Thymus (tissue), 11 donors: Measurements from ENCODE around the gene IQCM. TPM values are rescaled to one million over a fixed set of nuclear protein-coding genes. Genes with fewer than 3 reads are reported as not detected.

ENCODE experiments used
- DNase-seq, 9 donors: peaks; one replicate each; pipeline ENCODE4 v3.0.0-alpha.2; 2013; ENCODE audit warnings: low spot score in 9 of 9, low read depth in 6 of 9, missing footprints in 1 of 9
- H3K27ac ChIP-seq, 2 donors: one replicate each; pipeline ENCODE4 v1.5.1; 2013; ENCODE audit warnings: control low read depth in 1 of 2, low read depth in 1 of 2, low read length in 1 of 2, mild to moderate bottlenecking in 1 of 2, moderate library complexity in 1 of 2
- H3K27me3 ChIP-seq, 2 donors: one replicate each; pipeline ENCODE4 v1.5.1; 2013; ENCODE audit warnings: low read length in 1 of 2; ENCODE audit not compliant: control insufficient read depth in 2 of 2, insufficient read depth in 1 of 2
- H3K36me3 ChIP-seq, 2 donors: one replicate each; pipeline ENCODE4 v1.5.1; 2013; ENCODE audit warnings: low read length in 1 of 2, mild to moderate bottlenecking in 1 of 2, moderate library complexity in 1 of 2; ENCODE audit not compliant: control insufficient read depth in 2 of 2, insufficient read depth in 2 of 2
- H3K4me1 ChIP-seq, 2 donors: one replicate each; pipeline ENCODE4 v1.5.1; 2013; ENCODE audit warnings: low read length in 2 of 2; ENCODE audit not compliant: control insufficient read depth in 2 of 2, insufficient read depth in 2 of 2
- H3K4me3 ChIP-seq, 2 donors: one replicate each; pipeline ENCODE4 v1.5.1; 2013; ENCODE audit warnings: low read length in 2 of 2, control low read depth in 1 of 2, mild to moderate bottlenecking in 1 of 2
- H3K9me3 ChIP-seq, 2 donors: one replicate each; pipeline ENCODE4 v1.5.1; 2013; ENCODE audit warnings: low read length in 1 of 2, mild to moderate bottlenecking in 1 of 2; ENCODE audit not compliant: control insufficient read depth in 2 of 2, insufficient read depth in 1 of 2
- WGBS: extraction: QIAGEN DNeasy Blood & Tissue Kit; methylation state at CpG from one replicate; pipeline ENCODE4 v1.1.7; 2013; 5-methylcytosine and 5-hydroxymethylcytosine counted together
- polyA plus RNA-seq: library from polyadenylated mRNA; stranded (reverse); fragments of 200-250 nt; gene quantifications from one replicate; pipeline ENCODE4 v1.2.3, GENCODE V29; 2013
- total RNA-seq: library from RNA; stranded (reverse); fragments of 120-200 nt; gene quantifications from one replicate; pipeline ENCODE4 v1.2.4, GENCODE V29; 2013
- donor health status: healthy.

IQCM gene
- total and polyA plus RNA-seq, 2 donors: 0.02 TPM; not detected in 1

DNA sequence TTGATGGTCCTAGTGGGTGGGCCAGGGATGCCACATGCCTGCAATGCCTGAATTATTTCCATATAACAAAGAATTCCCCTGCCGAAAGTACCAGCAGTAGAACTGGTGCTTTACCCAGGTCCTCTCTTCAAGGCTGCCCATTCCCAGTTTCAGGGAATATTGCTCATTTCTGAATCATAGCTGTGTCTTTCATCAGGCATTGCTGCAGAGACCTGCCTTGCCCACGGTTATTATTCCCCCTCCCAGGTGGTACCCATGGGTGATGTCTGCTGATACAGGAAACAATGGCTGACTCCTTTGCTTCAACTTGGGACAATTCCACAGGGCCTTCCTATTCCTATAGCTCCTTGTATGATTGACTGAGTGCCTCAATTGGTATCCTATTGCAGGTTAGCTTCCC is 9.7 kb upstream of the IQCM start:
- H3K4me3 ChIP-seq: no peak overlapping the region
- no peak for DNase-seq
- WGBS: 90% methylated on average over 2 of the region's 2 CpGs
- no peak overlapping the region for H3K27ac ChIP-seq
- H3K36me3 ChIP-seq: no peaks in the 10 kb centered on the region
- H3K27me3 ChIP-seq: no peaks in the 10 kb centered on the region
- no peaks in the 10 kb centered on the region for H3K9me3 ChIP-seq
- no peaks in the 10 kb centered on the region for H3K4me1 ChIP-seq

DNA sequence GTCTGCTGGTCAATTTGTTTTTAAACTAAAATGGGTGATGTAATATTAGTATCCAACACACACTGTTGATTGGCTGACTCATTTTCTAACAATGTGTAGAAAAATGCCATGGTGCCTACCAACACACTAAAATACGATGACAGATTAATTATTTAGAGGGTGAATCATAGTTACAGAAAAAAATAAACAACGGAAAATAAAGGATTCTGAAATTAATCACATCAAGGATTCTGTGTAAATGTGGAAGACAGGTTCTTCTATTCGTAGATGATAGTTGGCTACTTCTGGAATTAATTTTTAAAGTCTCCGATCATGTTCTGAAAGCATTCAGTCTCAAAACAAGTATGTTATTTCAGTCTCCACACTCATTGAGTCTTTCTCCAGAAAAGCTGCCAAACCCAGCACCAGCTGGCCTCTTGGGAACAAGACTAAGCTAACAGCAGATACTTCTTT is 8.2 kb upstream of the IQCM start:
- Histone ChIP-seq H3K27ac (no peak overlapping the region), H3K4me3 (no peak overlapping the region), H3K9me3 (no peaks in the 10 kb centered on the region), H3K36me3 (no peaks in the 10 kb centered on the region), H3K27me3 (no peaks in the 10 kb centered on the region), H3K4me1 (no peaks in the 10 kb centered on the region)
- 92% methylated on average over 4 of the region's 4 CpGs for WGBS
- no peak for DNase-seq

DNA sequence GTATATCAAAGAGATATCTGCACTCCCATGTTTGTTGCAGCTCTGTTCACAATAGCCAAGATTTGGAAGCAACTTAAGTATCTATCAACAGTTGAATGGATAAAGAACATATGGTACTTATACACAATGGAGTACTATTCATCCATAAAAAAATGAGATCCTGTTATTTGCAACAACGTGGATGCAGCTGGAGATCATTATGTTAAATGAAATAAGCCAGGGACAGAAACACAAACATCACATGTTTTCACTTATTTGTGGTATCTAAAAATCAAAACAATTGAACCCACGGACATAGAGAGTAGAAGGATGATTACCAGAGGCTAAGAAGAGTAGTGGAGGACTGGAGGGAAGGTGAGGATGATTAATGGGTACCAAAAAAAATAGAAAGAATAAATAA is 14.2 kb downstream of the IQCM start:
- Histone ChIP-seq H3K4me3 (no peak overlapping the region), H3K9me3 (peaks cover 0 to 2% of the 10 kb centered on the region in 2 donors), H3K4me1 (no peaks in the 10 kb centered on the region), H3K27me3 (no peaks in the 10 kb centered on the region), H3K27ac (no peak overlapping the region), H3K36me3 (no peaks in the 10 kb centered on the region)
- 69% methylated on average over 2 of the region's 2 CpGs for WGBS
- no peak for DNase-seq

DNA sequence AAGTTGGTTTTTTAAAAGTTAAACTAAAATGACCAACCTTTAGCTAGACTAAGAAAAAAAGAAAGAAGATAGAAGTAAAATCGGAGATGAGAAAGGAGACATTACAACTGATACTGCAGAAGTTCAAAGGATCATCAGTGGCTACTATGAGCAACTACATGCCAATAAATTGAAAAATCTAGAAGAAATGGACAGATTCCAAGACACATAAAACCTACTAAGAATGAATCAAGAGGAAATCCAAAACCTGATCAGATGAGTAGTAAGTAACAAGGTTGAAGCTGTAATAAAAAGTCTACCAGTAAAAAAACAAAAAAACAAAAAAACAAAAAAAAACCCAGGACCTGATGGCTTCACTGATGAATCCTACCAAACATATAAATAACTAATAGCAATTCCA is 16.1 kb downstream of the IQCM start:
- peaks cover 0 to 2% of the 10 kb centered on the region in 2 donors for H3K9me3 ChIP-seq
- H3K4me1 ChIP-seq: no peaks in the 10 kb centered on the region
- H3K36me3 ChIP-seq: no peaks in the 10 kb centered on the region
- 90% methylated on average over 1 of the region's 1 CpG for WGBS
- H3K27ac ChIP-seq: no peak overlapping the region
- no peaks in the 10 kb centered on the region for H3K27me3 ChIP-seq
- no peak overlapping the region for H3K4me3 ChIP-seq
- no peak for DNase-seq

DNA sequence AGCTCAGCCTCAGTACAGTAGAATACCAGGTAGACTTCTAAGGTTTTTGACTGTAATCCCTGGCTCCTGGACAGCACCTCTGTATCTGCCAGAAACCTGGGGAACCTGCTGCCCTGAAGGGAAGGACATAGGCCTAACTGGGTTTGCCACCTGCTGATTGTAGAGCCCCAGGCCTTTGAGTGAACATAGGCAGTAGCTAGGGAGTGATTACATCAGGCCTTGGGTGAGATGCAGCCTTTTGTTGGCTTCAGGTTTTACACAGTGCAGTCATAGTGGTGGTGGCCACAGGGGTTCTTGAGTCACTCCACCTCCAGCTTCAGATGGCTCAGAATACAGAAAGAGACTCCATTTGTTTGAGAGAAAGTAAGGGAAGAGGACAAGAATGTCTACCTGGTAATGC is 19.3 kb downstream of the IQCM start:
- no peaks in the 10 kb centered on the region for H3K36me3 ChIP-seq
- no peaks in the 10 kb centered on the region for H3K27me3 ChIP-seq
- no peaks in the 10 kb centered on the region for H3K9me3 ChIP-seq
- H3K4me1 ChIP-seq: no peaks in the 10 kb centered on the region
- no peak overlapping the region for H3K27ac ChIP-seq
- no peak overlapping the region for H3K4me3 ChIP-seq
- DNase-seq: no peak

DNA sequence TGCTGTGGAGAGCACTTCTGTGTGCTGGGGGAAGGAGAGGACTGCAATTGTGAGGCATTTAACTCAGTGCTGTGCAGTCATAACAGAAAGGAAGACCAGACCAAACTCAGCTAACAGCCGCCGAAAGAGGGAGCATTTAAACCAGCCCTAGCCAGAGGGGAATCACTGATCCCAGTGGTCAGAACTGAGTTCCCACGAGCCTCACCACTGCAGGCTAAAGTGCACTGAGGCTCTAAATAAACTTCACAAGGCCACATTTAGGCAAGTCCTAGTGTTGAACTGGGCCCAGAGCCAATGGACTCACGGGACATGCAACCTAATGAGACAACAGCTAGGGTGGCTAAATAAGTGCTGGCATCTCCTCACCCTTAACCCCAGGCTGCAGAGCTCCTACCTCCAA is 20.4 kb downstream of the IQCM start:
- no peaks in the 10 kb centered on the region for H3K36me3 ChIP-seq
- 72% methylated on average over 4 of the region's 4 CpGs for WGBS
- H3K9me3 ChIP-seq: no peaks in the 10 kb centered on the region
- H3K27ac ChIP-seq: no peak overlapping the region
- DNase-seq: no peak
- H3K4me1 ChIP-seq: no peaks in the 10 kb centered on the region
- no peaks in the 10 kb centered on the region for H3K27me3 ChIP-seq
- no peak overlapping the region for H3K4me3 ChIP-seq

DNA sequence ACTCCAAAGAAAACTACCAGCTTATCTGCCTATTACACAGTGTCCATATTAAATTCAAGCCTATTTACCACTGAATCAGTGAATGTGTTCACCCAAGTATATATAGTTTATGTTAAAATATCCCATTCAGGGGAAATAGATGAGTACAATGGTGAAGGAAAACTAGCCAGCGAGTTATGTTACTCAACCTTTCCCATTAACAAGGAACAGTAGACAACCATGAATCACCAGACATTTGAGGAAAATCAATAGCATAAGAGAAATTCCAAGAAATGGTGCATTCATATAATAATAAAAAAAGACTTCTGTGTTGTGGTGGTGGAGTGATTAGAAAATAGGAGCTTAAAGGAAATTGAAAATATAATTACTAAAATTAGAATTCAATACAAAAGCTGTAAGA is 21.3 kb downstream of the IQCM start:
- H3K9me3 ChIP-seq: no peaks in the 10 kb centered on the region
- no peaks in the 10 kb centered on the region for H3K4me1 ChIP-seq
- H3K36me3 ChIP-seq: no peaks in the 10 kb centered on the region
- 90% methylated on average over 1 of the region's 1 CpG for WGBS
- no peak overlapping the region for H3K4me3 ChIP-seq
- H3K27me3 ChIP-seq: no peaks in the 10 kb centered on the region
- no peak overlapping the region for H3K27ac ChIP-seq
- DNase-seq: no peak

DNA sequence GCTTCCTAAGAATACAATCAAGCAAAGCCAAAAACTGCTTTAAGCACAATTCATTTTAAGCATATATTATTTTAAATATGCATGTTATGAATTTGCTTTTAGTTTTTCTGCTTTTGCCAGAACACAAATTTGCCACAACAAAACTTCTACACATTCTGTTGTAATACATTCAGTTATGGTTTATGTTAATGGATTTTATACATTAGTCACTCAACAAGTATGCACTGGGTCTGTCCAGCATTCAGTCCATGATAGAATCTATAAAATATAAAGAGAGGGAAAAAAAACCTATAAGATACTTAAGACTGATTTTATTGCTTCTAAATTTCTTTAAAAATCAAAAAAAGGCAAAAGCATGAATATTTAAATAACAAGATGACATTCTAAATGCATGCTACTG is 22.2 kb downstream of the IQCM start:
- H3K27ac ChIP-seq: no peak overlapping the region
- no peak for DNase-seq
- no peaks in the 10 kb centered on the region for H3K4me1 ChIP-seq
- no peaks in the 10 kb centered on the region for H3K36me3 ChIP-seq
- H3K27me3 ChIP-seq: no peaks in the 10 kb centered on the region
- H3K4me3 ChIP-seq: no peak overlapping the region
- no peaks in the 10 kb centered on the region for H3K9me3 ChIP-seq

DNA sequence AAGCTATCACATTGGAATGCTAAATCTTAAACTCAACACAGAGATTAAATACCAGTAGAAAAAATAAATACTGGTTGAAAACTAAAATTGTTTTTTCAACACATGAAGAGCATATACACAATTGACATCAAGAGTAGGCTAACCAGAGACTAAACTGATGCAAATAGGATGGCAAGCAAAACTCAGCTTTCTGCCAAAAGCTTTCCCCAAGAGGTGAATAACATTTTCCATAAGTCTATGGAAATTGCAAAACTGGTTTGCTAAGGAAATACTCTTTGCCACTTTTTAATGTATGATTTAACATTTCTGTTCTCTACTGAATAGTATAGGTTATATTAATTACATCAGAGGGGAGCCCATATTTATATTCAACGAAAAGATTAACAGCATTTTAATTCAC is 23.8 kb downstream of the IQCM start:
- WGBS: 70% methylated on average over 1 of the region's 1 CpG
- Histone ChIP-seq H3K27me3 (no peaks in the 10 kb centered on the region), H3K4me1 (no peaks in the 10 kb centered on the region), H3K36me3 (no peaks in the 10 kb centered on the region), H3K9me3 (no peaks in the 10 kb centered on the region), H3K27ac (no peak overlapping the region), H3K4me3 (no peak overlapping the region)
- DNase-seq: no peak
